Spleen (tissue), 7 donors: ENCODE results near the gene ARHGAP10.

Source experiments
- POLR2A ChIP-seq, 3 donors: fragments of 450-650 bp; IDR thresholded peaks; one replicate each; pipeline ENCODE4 v1.5.1; 2017; ENCODE audit warnings: antibody characterized with exemption in 3 of 3, mild to moderate bottlenecking in 1 of 3
- TF ChIP-seq, protein P1 (sequence below), 11 experiments: fragments of 200-600 bp in 7 of 11; fragments of 450-650 bp in 4 of 11; sonication (generic) in 4 of 11; IDR thresholded peaks in 8 of 11; conservative IDR thresholded peaks in 3 of 11; 1 replicate in 7 of 11; 2 replicates in 4 of 11; pipeline versions ENCODE4 v1.4.0 to v1.8.0; 2016 to 2021; ENCODE audit warnings: antibody characterized with exemption in 11 of 11, inconsistent platforms in 4 of 11, mild to moderate bottlenecking in 1 of 11
- donor health status: DM: no; HTN: no; CAD: no; lungs with moderate emphysema.
- donor health status: DM: no; HTN: no; CAD: no.
- donor health status: DM: no; HTN: no; CAD: no.

DNA sequence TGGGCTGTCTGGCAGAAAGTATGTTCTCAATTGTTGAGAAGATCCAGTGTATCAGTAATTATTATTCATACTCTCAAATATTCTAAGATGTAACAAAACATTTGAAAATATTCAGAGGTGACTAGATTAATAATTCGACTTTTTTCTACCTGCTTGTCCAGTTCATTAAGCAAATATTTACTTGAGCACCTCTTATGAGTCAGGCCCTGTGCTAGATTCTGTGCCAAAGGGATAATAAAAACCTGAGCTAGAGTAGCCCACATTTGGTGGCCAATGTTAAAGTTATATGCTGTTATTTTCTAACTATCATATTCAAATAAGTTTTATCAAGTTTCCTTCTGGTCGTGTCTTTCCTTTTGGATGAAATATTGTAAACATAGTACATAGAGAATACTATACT lies 58.5 kb downstream of the ARHGAP10 start:
- TF ChIP-seq, protein P1, sequence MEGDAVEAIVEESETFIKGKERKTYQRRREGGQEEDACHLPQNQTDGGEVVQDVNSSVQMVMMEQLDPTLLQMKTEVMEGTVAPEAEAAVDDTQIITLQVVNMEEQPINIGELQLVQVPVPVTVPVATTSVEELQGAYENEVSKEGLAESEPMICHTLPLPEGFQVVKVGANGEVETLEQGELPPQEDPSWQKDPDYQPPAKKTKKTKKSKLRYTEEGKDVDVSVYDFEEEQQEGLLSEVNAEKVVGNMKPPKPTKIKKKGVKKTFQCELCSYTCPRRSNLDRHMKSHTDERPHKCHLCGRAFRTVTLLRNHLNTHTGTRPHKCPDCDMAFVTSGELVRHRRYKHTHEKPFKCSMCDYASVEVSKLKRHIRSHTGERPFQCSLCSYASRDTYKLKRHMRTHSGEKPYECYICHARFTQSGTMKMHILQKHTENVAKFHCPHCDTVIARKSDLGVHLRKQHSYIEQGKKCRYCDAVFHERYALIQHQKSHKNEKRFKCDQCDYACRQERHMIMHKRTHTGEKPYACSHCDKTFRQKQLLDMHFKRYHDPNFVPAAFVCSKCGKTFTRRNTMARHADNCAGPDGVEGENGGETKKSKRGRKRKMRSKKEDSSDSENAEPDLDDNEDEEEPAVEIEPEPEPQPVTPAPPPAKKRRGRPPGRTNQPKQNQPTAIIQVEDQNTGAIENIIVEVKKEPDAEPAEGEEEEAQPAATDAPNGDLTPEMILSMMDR (IDR thresholded peaks at IDR 0.05 in 8 of 11, conservative IDR thresholded peaks at IDR 0.05 in 3 of 11): no peak
- TF ChIP-seq POLR2A (IDR thresholded peaks at IDR 0.05): no peak
